ENCODE results near the gene NETO2. TPM values are rescaled to one million over a fixed set of nuclear protein-coding genes. Genes with fewer than 3 reads are reported as not detected.

NETO2 gene
- total RNA-seq, 1 donor from 2014 or later, result 3.7 TPM

GRCh38 chr16:47037396-47037745 lies 106.4 kb downstream of the NETO2 start:
- H3K27ac ChIP-seq (ENCODE audit: low read depth, low read length), result no peak overlapping the region
- H3K9ac ChIP-seq (ENCODE audit: low read depth in 1 of 3, low read length in 3 of 3), result peak overlapping the region in 2 of 3 donors; percentile 45 to 74
- H3K36me3 ChIP-seq (ENCODE audit: control insufficient read depth in 3 of 3, insufficient read depth in 3 of 3, low read length in 3 of 3), result no peaks in the 10 kb centered on the region
- peaks cover 0 to 6% (median 5%) of the 10 kb centered on the region in 3 donors for H3K4me1 ChIP-seq (ENCODE audit: control insufficient read depth in 3 of 3, insufficient read depth in 3 of 3, low read length in 3 of 3)
- no peaks in the 10 kb centered on the region for H3K9me3 ChIP-seq (ENCODE audit: control insufficient read depth in 3 of 3, low read length in 3 of 3)
- peak overlapping the region; percentile 67 to 76 (median 72) for H3K4me3 ChIP-seq (ENCODE audit: low read length in 3 of 3)
- H3K27me3 ChIP-seq (ENCODE audit: control insufficient read depth in 3 of 3, insufficient read depth in 3 of 3, low read length in 3 of 3), result no peaks in the 10 kb centered on the region

- Histone ChIP-seq H3K9me3 (ENCODE audit: control insufficient read depth in 3 of 3, low read length in 3 of 3) (no peaks in the 10 kb centered on the region), H3K9ac (ENCODE audit: low read depth in 1 of 3, low read length in 3 of 3) (no peak overlapping the region), H3K27me3 (ENCODE audit: control insufficient read depth in 3 of 3, insufficient read depth in 3 of 3, low read length in 3 of 3) (no peaks in the 10 kb centered on the region), H3K4me1 (ENCODE audit: control insufficient read depth in 3 of 3, insufficient read depth in 3 of 3, low read length in 3 of 3) (peaks cover 0 to 6% (median 5%) of the 10 kb centered on the region in 3 donors), H3K36me3 (ENCODE audit: control insufficient read depth in 3 of 3, insufficient read depth in 3 of 3, low read length in 3 of 3) (no peaks in the 10 kb centered on the region), H3K4me3 (ENCODE audit: low read length in 3 of 3) (no peak overlapping the region), H3K27ac (ENCODE audit: low read depth, low read length) (no peak overlapping the region)
These were observed 107.5 kb downstream of the NETO2 start for GRCh38 chr16:47036201-47036600.

GRCh38 chr16:47035436-47035835 lies 108.3 kb downstream of the NETO2 start:
- Histone ChIP-seq H3K4me3 (ENCODE audit: low read length in 3 of 3) (no peak overlapping the region), H3K9me3 (ENCODE audit: control insufficient read depth in 3 of 3, low read length in 3 of 3) (no peaks in the 10 kb centered on the region), H3K27me3 (ENCODE audit: control insufficient read depth in 3 of 3, insufficient read depth in 3 of 3, low read length in 3 of 3) (no peaks in the 10 kb centered on the region), H3K9ac (ENCODE audit: low read depth in 1 of 3, low read length in 3 of 3) (no peak overlapping the region), H3K27ac (ENCODE audit: low read depth, low read length) (no peak overlapping the region), H3K36me3 (ENCODE audit: control insufficient read depth in 3 of 3, insufficient read depth in 3 of 3, low read length in 3 of 3) (no peaks in the 10 kb centered on the region), H3K4me1 (ENCODE audit: control insufficient read depth in 3 of 3, insufficient read depth in 3 of 3, low read length in 3 of 3) (peaks cover 0 to 6% (median 5%) of the 10 kb centered on the region in 3 donors)

DNA sequence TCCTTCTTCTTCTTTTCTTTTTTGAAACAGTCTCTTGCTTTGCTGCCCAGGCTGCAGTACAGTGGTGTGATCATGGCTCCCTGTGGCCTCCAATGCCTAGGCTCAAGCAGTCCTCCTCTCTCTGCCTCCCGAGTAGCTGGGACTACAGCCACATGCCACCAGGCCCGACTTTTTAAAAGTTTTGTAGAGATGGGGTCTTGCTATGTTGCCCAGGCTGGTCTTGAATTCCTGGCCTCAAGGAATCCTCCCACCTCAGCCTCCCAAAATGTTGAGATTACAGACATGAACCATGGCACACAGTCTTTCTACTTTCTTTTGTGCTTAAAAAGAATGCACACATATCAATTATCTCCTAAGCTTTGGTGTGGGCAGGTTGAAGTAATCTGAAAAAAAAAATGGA lies 109.3 kb downstream of the NETO2 start:
- Histone ChIP-seq H3K27ac (ENCODE audit: low read depth, low read length) (no peak overlapping the region), H3K9me3 (ENCODE audit: control insufficient read depth in 3 of 3, low read length in 3 of 3) (no peaks in the 10 kb centered on the region), H3K36me3 (ENCODE audit: control insufficient read depth in 3 of 3, insufficient read depth in 3 of 3, low read length in 3 of 3) (no peaks in the 10 kb centered on the region), H3K4me3 (ENCODE audit: low read length in 3 of 3) (no peak overlapping the region), H3K27me3 (ENCODE audit: control insufficient read depth in 3 of 3, insufficient read depth in 3 of 3, low read length in 3 of 3) (no peaks in the 10 kb centered on the region), H3K4me1 (ENCODE audit: control insufficient read depth in 3 of 3, insufficient read depth in 3 of 3, low read length in 3 of 3) (peaks cover 0 to 6% (median 5%) of the 10 kb centered on the region in 3 donors), H3K9ac (ENCODE audit: low read depth in 1 of 3, low read length in 3 of 3) (no peak overlapping the region)

DNA sequence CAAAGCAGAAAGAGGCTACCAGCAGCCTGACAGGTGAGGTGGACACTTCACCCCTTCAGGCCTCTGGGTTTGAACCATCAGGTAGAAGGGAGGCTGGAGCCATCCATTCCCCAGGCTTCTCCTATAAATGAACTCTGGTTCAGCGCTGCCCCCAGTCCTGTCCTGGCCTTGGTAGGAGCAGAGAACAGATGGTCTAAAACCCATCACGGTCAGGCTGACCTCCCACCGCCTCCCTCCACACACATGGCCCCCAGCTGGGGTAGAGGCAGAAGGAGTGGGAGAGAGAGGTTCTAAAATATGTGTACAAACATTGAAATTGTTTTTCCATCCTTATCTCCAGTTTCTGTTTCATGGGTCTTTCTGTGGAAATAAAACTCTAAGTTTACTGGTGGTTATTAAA lies 110.6 kb downstream of the NETO2 start:
- no peaks in the 10 kb centered on the region for H3K27me3 ChIP-seq (ENCODE audit: control insufficient read depth in 3 of 3, insufficient read depth in 3 of 3, low read length in 3 of 3)
- no peaks in the 10 kb centered on the region for H3K9me3 ChIP-seq (ENCODE audit: control insufficient read depth in 3 of 3, low read length in 3 of 3)
- no peak overlapping the region for H3K9ac ChIP-seq (ENCODE audit: low read depth in 1 of 3, low read length in 3 of 3)
- H3K4me3 ChIP-seq (ENCODE audit: low read length in 3 of 3), result no peak overlapping the region
- peaks cover 0 to 5% (median 5%) of the 10 kb centered on the region in 3 donors for H3K4me1 ChIP-seq (ENCODE audit: control insufficient read depth in 3 of 3, insufficient read depth in 3 of 3, low read length in 3 of 3)
- H3K27ac ChIP-seq (ENCODE audit: low read depth, low read length), result no peak overlapping the region
- H3K36me3 ChIP-seq (ENCODE audit: control insufficient read depth in 3 of 3, insufficient read depth in 3 of 3, low read length in 3 of 3), result no peaks in the 10 kb centered on the region

DNA sequence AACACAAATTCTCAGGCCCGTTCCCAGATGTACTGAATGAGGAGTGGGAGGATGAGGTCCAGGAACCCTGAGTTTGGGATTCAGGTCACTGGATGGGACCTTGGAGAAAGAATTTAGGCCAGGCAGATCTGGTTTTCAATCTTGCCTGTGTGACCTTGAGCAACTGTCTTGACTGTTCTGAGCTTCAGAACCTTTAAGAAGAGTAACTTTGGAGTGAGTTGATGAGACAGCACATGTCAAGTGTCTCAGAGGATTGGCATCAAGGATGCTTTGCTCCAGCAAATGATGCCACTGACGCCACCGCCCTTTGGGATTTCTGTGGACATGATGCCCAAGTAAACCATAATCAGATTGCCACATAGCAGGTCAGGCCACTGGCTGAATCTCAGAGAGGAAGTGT lies 114.0 kb downstream of the NETO2 start:
- no peaks in the 10 kb centered on the region for H3K4me1 ChIP-seq (ENCODE audit: control insufficient read depth in 3 of 3, insufficient read depth in 3 of 3, low read length in 3 of 3)
- no peaks in the 10 kb centered on the region for H3K36me3 ChIP-seq (ENCODE audit: control insufficient read depth in 3 of 3, insufficient read depth in 3 of 3, low read length in 3 of 3)
- H3K27ac ChIP-seq (ENCODE audit: low read depth, low read length), result no peak overlapping the region
- H3K4me3 ChIP-seq (ENCODE audit: low read length in 3 of 3), result no peak overlapping the region
- no peaks in the 10 kb centered on the region for H3K9me3 ChIP-seq (ENCODE audit: control insufficient read depth in 3 of 3, low read length in 3 of 3)
- H3K27me3 ChIP-seq (ENCODE audit: control insufficient read depth in 3 of 3, insufficient read depth in 3 of 3, low read length in 3 of 3), result no peaks in the 10 kb centered on the region
- H3K9ac ChIP-seq (ENCODE audit: low read depth in 1 of 3, low read length in 3 of 3), result no peak overlapping the region

- no peak overlapping the region for H3K9ac ChIP-seq (ENCODE audit: low read depth in 1 of 3, low read length in 3 of 3)
These were observed 114.9 kb downstream of the NETO2 start for GRCh38 chr16:47028767-47029377.

More at GRCh38 chr16:47028767-47029377, 114.9 kb downstream of the NETO2 start:
- H3K9me3 ChIP-seq (ENCODE audit: control insufficient read depth in 3 of 3, low read length in 3 of 3), result no peaks in the 10 kb centered on the region
- H3K27ac ChIP-seq (ENCODE audit: low read depth, low read length), result no peak overlapping the region
- no peaks in the 10 kb centered on the region for H3K36me3 ChIP-seq (ENCODE audit: control insufficient read depth in 3 of 3, insufficient read depth in 3 of 3, low read length in 3 of 3)
- no peaks in the 10 kb centered on the region for H3K4me1 ChIP-seq (ENCODE audit: control insufficient read depth in 3 of 3, insufficient read depth in 3 of 3, low read length in 3 of 3)
- H3K4me3 ChIP-seq (ENCODE audit: low read length in 3 of 3), result no peak overlapping the region
- H3K27me3 ChIP-seq (ENCODE audit: control insufficient read depth in 3 of 3, insufficient read depth in 3 of 3, low read length in 3 of 3), result no peaks in the 10 kb centered on the region

Other genes with a start within 250 kb of the NETO2 start
- gene DNAJA2, start 170.3 kb downstream of the NETO2 start, total RNA-seq, result 44.9 TPM